ENCODE results near the gene MED14.

MED14 gene

GRCh38 chrX:40612511-40612910, 122.8 kb downstream of the MED14 start:
- DNase-seq (ENCODE audit: low spot score), result no peak

- DNase-seq (ENCODE audit: low spot score), result no peak
Measured at GRCh38 chrX:40607381-40607780, 128.0 kb downstream of the MED14 start.

- no peak for DNase-seq (ENCODE audit: low spot score)
Measured at GRCh38 chrX:40603446-40603845, 131.9 kb downstream of the MED14 start.
